Duodenal mucosa (tissue), 2 donors: Measurements from ENCODE around the gene BCAN.

Experiments used
- H3K27ac ChIP-seq: one replicate; pipeline ENCODE4 v1.7.0; 2013; ENCODE audit warnings: low read depth, low read length
- H3K27me3 ChIP-seq, 2 donors: one replicate each; pipeline ENCODE4 v1.7.0; 2013; ENCODE audit warnings: low read length in 2 of 2, control low read depth in 1 of 2; ENCODE audit not compliant: insufficient read depth in 2 of 2, control insufficient read depth in 1 of 2
- H3K36me3 ChIP-seq, 2 donors: one replicate each; pipeline ENCODE4 v1.7.0; 2013; ENCODE audit warnings: low read length in 2 of 2, control low read depth in 1 of 2; ENCODE audit not compliant: insufficient read depth in 2 of 2, control insufficient read depth in 1 of 2
- H3K4me1 ChIP-seq, 2 donors: one replicate each; pipeline ENCODE4 v1.7.0; 2013; ENCODE audit warnings: low read length in 2 of 2, control low read depth in 1 of 2; ENCODE audit not compliant: insufficient read depth in 2 of 2, control insufficient read depth in 1 of 2
- H3K4me3 ChIP-seq, 2 donors: one replicate each; pipeline ENCODE4 v1.7.0; 2013; ENCODE audit warnings: low read length in 2 of 2, low read depth in 1 of 2
- H3K9ac ChIP-seq, 2 donors: one replicate each; pipeline ENCODE4 v1.7.0; 2013; ENCODE audit warnings: low read length in 2 of 2, low read depth in 1 of 2
- H3K9me3 ChIP-seq, 2 donors: one replicate each; pipeline ENCODE4 v1.7.0; 2013; ENCODE audit warnings: low read length in 2 of 2, control low read depth in 1 of 2; ENCODE audit not compliant: control insufficient read depth in 1 of 2

The BCAN gene

GRCh38 chr1:156675210-156676113, 33.5 kb downstream of the BCAN start:
- H3K9me3 ChIP-seq: no peaks in the 10 kb centered on the region
- peak overlapping the region; percentile 37 to 43 for H3K4me3 ChIP-seq
- no peaks in the 10 kb centered on the region for H3K36me3 ChIP-seq
- peaks cover 37 to 53% of the 10 kb centered on the region in 2 donors for H3K27me3 ChIP-seq
- peak overlapping the region in 1 of 2 donors; percentile 23 for H3K9ac ChIP-seq
- peaks cover 4 to 23% of the 10 kb centered on the region in 2 donors for H3K4me1 ChIP-seq
- H3K27ac ChIP-seq: peak overlapping the region; percentile 56

DNA sequence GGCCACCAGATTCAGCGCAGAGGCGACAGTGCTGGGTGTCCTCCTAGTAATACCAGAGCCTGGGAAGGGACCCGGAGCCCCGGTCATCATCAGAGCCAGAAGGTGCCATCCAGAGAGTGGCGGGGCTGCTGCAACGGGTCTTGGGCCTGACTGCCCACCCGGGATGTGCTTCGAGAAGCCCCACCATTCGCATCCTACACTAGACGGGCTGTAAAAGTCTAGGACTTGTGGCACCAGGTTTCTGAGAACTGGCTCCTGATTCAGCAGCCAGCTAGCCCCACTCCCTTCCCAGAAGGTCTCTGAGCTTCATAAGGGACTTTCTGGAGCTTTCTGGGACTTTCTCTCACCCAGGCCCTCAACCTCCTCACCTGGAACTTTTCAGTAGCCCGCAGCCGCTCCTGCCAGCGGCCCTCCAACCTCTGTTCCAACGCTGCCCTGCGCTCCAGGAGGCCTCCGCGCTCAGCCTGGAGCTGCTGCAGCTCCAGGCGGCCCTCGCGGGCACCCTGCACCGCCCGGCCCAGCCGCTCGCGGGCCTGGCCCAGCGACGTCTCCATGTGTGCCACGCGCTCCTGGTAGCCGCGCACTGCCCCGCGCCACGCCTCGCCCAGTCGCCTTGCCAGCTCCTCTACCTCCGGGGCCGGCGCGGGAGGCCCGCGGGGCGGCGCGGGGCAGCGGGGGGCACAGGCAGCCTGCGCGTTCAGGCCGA, 34.4 kb downstream of the BCAN start:
- Histone ChIP-seq H3K9ac (peak overlapping the region in 1 of 2 donors; percentile 23), H3K4me1 (peaks cover 4 to 23% of the 10 kb centered on the region in 2 donors), H3K27ac (peak overlapping the region; percentile 56), H3K9me3 (no peaks in the 10 kb centered on the region), H3K36me3 (no peaks in the 10 kb centered on the region), H3K27me3 (peaks cover 43 to 58% of the 10 kb centered on the region in 2 donors), H3K4me3 (peak overlapping the region; percentile 37 to 43)

GRCh38 chr1:156676820-156677615, 35.1 kb downstream of the BCAN start, which contains the start of gene NES:
TSS of gene NES (minus strand) at chr1:156677407. CDS start at chr1:156677264, 143 bp downstream.
- H3K4me1 ChIP-seq: peaks cover 4 to 23% of the 10 kb centered on the region in 2 donors
- H3K36me3 ChIP-seq: no peaks in the 10 kb centered on the region
- H3K9me3 ChIP-seq: no peaks in the 10 kb centered on the region
- peaks cover 47 to 63% of the 10 kb centered on the region in 2 donors for H3K27me3 ChIP-seq
- peak within 1 kb of the TSS; percentile 23 to 38 for H3K9ac ChIP-seq
- peak within 1 kb of the TSS; percentile 56 for H3K27ac ChIP-seq
- H3K4me3 ChIP-seq: peak within 1 kb of the TSS; percentile 37 to 45

- Histone ChIP-seq H3K9ac (peak overlapping the region; percentile 12 to 38), H3K4me1 (peaks cover 4 to 23% of the 10 kb centered on the region in 2 donors), H3K9me3 (no peaks in the 10 kb centered on the region), H3K27ac (peak overlapping the region; percentile 10), H3K4me3 (peak overlapping the region; percentile 32 to 45), H3K36me3 (no peaks in the 10 kb centered on the region), H3K27me3 (peaks cover 50 to 63% of the 10 kb centered on the region in 2 donors)
These were observed 36.0 kb downstream of the BCAN start for GRCh38 chr1:156677616-156678596.

GRCh38 chr1:156680056-156680455, 38.1 kb downstream of the BCAN start:
- Histone ChIP-seq H3K9ac (no peak overlapping the region), H3K36me3 (no peaks in the 10 kb centered on the region), H3K4me1 (peaks cover 4 to 18% of the 10 kb centered on the region in 2 donors), H3K4me3 (no peak overlapping the region), H3K27me3 (peaks cover 50 to 72% of the 10 kb centered on the region in 2 donors), H3K9me3 (no peaks in the 10 kb centered on the region), H3K27ac (no peak overlapping the region)

- peaks cover 42 to 60% of the 10 kb centered on the region in 2 donors for H3K27me3 ChIP-seq
- no peak overlapping the region for H3K4me3 ChIP-seq
These were observed 39.5 kb downstream of the BCAN start for GRCh38 chr1:156681196-156681960.

GRCh38 chr1:156682166-156682890, 40.4 kb downstream of the BCAN start:
- Histone ChIP-seq H3K9me3 (no peaks in the 10 kb centered on the region), H3K4me3 (no peak overlapping the region), H3K36me3 (no peaks in the 10 kb centered on the region), H3K27ac (no peak overlapping the region), H3K9ac (no peak overlapping the region), H3K4me1 (peaks cover 3 to 10% of the 10 kb centered on the region in 2 donors), H3K27me3 (peaks cover 37 to 51% of the 10 kb centered on the region in 2 donors)

More at GRCh38 chr1:156681196-156681960, 39.5 kb downstream of the BCAN start:
- Histone ChIP-seq H3K4me1 (peaks cover 4 to 15% of the 10 kb centered on the region in 2 donors), H3K9ac (no peak overlapping the region), H3K27ac (no peak overlapping the region), H3K9me3 (no peaks in the 10 kb centered on the region), H3K36me3 (no peaks in the 10 kb centered on the region)

DNA sequence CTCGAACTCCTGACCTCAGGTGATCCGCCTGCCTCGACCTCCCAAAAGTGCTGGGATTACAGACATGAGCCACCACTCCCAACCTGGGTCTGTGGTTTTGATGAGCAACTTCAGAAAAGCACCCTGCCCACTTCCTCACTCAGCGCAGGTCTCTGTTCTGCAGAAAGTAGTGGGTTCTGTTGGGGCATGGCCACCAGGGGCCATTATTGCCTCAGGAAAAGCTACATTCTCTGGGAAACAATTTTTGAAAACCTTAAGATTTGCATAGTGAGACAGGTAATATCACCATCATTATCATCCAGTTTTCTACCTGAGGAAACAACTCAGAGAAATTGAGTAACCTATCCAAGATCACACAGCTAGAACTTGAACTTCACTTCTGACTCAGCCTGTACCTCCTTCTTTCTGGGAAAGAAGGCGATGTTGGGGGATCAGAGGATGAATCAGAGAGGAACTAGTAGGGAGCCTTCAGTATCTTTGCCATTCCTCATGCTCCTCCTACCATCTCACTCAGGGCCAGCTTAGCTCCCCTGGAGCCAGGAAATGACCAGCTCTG, 42.4 kb downstream of the BCAN start:
- H3K27ac ChIP-seq: no peak overlapping the region
- H3K4me3 ChIP-seq: no peak overlapping the region
- H3K9me3 ChIP-seq: no peaks in the 10 kb centered on the region
- H3K4me1 ChIP-seq: peaks cover 2 to 3% of the 10 kb centered on the region in 2 donors
- H3K36me3 ChIP-seq: no peaks in the 10 kb centered on the region
- peaks cover 21 to 41% of the 10 kb centered on the region in 2 donors for H3K27me3 ChIP-seq
- no peak overlapping the region for H3K9ac ChIP-seq
